ENCODE data around the gene SPOCK1.

Gene SPOCK1

DNA sequence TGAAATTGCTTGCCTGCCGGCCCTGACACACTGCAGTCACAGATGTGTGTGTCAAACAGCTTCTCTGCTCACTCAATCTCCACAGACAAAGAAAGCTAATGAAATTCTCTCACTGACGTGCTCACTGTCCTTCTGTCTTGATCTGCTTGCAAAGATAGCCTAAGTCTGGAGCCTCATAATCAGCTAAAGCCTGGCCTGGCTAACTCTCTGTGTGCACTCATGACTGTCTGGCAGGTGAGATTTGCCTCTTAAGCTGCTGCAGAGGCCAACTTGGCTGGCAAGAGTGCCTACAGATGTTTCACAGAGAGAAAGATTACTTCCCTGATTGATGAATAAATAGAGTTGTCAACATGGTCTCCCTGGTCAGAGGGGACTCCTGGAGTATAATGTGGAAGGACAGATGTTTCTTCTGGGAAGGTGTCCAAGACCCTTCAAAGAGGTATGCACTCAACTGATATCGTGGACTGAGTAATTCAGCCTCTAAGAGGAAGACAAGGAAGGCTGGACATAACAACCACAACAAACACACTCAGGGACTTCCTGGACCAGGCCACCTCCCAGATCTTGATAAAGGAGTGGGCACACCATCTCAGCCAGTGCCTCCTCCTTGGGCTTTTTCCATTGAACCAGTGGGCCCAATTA lies 362.0 kb downstream of the SPOCK1 start:
- DNase-seq, result no peak

DNA sequence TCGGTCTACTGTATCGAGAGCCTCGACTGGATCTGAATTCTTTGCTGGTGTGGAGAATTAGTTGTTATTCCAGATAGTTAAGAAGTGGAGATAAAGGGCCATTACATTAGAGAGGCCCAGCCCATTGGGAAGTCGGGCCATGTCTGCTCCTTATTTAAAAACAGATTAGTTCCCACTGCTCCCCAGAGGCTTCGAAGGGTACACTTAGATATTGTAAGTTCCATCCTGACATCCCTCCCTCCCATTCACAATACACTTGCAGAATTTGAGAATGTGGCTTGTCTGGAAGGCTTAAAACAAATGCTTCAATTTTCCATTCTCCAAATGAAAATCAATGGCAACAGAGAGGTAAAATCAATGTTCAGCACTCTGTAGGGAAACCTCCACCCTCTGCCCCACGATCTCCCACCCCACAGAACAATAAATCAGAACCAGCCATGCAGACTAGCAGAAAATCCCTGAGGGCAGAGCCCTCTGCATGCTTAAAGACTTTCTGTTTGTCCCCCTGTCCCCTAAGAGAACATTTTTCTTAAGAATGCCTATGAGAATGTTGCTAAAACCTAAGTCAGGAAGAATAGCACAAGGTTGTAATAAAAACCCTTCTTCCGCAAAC lies 364.1 kb downstream of the SPOCK1 start:
- no peak for DNase-seq

DNA sequence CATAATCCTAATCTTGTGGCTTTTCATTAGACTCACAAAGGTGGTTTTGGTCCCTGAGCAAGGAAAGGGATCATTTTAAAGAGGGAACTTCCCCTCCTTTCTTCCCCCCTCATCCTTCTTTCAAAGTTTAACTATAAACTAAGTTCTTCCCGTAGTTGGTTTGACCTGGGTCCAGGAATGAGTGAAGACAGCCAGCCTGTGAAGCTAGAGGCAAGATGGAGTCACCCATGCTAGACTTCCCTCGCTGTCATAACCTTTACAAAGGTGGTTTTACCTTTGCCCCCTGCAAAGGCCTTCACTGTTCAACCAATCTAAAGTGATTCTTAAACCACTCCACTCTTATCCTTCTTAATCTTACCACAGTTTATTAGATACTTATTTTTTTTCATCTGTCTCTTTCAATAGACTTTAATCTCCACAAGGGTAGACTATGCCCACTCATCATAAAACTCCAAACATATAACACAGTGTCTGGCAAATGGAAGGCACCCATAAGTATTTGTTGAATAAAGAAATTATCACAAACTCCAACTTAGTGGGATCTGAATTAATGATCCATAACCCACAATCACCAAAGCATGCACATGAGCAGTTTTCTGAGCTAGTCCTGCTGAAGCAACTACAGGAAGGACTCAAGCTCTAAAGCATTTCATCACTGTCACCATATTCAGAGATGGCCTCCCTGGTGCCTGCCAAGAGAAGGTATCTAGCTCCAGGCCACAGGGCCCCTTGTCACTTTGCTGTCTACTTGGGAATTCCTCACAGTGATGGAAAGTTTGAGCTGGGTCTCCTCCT lies 369.0 kb downstream of the SPOCK1 start:
- no peak for DNase-seq

- DNase-seq, result no peak
These were observed 371.1 kb downstream of the SPOCK1 start for GRCh38 chr5:137128012-137128411.

- DNase-seq, result no peak
These were observed 372.3 kb downstream of the SPOCK1 start for GRCh38 chr5:137126829-137127228.

- DNase-seq, result no peak
These were observed 376.6 kb downstream of the SPOCK1 start for GRCh38 chr5:137122558-137122957.

- DNase-seq, result no peak
These were observed 377.1 kb downstream of the SPOCK1 start for GRCh38 chr5:137122075-137122474.

DNA sequence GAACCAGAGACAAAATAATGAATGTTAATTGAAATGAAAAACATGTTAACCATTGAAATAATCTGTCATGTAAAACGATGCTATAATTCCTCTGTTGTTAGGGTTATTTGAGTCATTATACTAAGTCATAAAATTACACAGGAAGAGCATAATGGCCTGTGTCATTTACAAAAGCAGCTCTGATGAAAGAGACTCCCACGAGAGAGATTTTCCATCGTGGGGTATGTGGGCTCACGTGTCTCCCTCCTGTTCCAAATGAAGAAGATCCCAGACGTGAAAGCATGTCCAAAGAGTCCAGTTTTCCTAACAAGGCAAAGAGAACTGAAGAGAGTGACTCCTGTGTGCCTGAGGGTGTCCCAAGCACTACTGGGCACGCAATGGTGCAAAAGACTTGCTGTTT lies 379.8 kb downstream of the SPOCK1 start:
- DNase-seq, result no peak

GRCh38 chr5:137118629-137119028 lies 380.5 kb downstream of the SPOCK1 start:
- no peak for DNase-seq

DNA sequence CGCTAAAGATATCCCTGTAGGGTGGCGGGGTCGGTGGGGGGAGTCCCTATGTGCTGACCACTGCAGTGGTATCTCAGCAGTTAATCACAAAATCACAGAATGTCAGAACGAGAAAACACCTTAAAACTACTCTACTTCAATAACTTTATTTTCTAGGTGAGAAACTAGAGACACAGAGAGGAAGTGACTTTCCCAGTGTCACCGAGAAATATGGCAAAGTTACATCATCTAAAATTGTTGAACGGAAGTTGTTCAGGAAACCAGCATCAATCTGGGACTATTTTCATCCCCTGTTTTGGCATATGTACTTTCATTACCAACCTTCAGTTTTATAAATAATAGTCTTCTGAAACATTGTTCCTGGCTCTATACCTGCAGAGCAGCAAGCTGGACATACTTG lies 384.0 kb downstream of the SPOCK1 start:
- DNase-seq, result no peak

DNA sequence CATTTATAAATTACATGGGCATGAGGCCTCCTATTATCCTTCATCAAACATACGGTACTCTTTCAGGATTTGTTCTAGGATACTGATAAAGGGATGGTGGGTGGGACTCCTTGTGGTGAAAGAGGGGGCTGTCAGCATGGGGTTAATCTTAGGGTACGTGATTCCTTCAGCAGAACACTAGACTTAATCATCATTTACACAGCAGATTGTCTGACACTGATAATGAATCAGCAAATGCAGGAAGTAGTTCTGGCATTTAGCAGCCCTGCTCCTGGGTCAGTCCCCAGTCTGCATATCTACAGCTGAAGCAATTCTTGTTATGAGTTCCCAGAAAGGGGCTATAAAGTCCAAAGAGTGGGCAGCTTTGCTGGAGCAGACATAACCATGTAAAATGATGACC lies 384.6 kb downstream of the SPOCK1 start:
- DNase-seq, result no peak

DNA sequence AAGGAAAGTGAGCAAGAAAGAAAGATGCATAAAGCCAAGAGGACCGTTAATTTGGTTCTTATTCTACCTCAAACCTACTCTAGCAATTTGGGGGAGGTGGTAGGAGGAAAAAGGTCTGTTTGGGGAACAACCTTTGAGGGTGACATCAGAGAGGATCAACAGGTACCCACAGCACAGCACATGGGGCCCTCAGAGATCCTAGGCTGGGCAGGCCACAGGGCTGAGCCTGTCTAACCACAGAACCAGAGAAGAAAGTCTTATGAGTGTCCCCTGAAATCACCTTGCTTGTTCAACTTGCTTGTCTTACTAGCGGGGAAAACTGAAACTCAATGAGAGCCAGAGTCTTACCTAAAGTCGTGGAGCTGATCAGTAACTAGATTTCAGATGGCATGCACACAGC lies 385.2 kb downstream of the SPOCK1 start:
- no peak for DNase-seq

- DNase-seq, result no peak
These were observed 386.0 kb downstream of the SPOCK1 start for GRCh38 chr5:137113161-137113560.

- DNase-seq, result no peak
These were observed 393.6 kb downstream of the SPOCK1 start for GRCh38 chr5:137105351-137106035.

- no peak for DNase-seq
These were observed 397.6 kb downstream of the SPOCK1 start for GRCh38 chr5:137101544-137101943.

DNA sequence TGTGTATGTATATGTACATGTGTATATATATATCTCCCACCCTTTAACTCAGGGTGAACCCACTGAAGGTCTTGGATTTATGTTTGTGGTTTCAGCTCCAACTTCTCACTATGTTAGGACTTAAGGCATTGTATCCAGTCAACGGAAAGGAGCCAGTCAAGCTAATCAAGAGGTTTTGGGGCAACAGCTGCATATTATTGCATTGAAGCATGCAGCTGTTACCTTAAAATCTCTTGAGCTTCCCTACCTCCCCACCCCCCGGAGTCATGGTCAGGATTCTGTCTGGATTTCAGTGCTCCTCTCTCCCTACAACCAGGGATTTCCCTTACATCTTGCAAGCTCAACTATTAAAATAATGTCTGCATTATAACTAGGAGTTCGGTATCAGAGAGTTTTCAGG lies 399.5 kb downstream of the SPOCK1 start:
- DNase-seq, result no peak

DNA sequence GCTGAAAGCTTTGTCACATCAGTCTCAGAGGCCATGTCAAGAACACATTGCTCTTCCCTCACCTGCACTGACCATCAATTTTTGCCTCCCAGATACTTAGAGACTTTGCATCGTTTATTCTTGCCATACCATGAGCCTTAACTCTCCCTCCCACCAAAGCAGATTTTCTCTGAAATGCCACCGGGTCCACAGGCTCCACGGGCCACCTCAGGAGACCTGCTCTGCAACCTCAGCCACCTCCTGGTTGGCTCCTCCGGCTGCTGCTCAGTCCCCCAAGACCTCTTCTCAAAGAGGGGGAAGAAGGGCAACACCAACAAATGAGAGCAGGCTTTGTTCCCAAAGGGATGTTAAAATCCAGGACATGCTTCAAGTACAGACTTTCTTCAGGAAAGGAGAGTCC lies 400.5 kb downstream of the SPOCK1 start:
- DNase-seq, result no peak

GRCh38 chr5:137098238-137098637 lies 400.9 kb downstream of the SPOCK1 start:
- DNase-seq, result no peak

DNA sequence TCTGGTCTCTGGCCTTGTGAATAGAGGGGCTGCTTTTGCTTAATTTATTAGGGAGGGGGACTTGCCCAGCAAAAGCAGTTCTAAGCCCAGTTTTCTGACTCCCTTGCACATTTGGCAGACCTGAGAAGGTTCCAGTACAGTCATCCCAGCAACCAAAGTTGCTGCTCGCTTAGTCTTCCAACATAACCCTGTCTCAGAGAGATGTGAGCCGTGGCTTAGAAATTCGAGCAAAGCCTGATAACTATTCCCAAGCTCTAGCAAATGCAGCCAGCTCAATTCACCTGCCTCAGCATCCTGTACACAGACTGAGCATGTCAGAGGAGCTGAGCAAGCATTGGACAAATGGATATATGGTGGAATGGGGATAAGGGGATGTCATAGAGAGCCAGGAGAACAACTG lies 401.9 kb downstream of the SPOCK1 start:
- DNase-seq, result no peak

- no peak for DNase-seq
These were observed 402.7 kb downstream of the SPOCK1 start for GRCh38 chr5:137096149-137097103.

DNA sequence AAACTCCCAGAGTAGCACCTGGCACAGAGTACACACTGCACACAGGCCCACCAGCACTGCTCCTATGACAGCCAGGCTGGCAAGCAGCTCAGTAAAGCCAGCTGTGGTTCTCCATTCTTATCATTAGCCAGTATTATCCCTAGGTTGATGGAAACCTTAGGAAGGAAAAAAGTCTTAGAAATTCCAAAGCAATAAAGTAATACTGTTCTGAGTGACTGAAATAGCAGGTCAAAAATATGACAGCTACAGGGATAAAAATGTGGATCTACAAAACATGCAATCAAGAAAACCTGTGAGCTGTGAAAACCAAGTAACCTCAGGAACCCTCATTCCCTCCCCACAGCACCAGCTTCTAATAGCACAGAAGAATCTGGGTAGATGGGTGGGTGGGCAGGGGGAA lies 403.5 kb downstream of the SPOCK1 start:
- DNase-seq, result no peak

DNA sequence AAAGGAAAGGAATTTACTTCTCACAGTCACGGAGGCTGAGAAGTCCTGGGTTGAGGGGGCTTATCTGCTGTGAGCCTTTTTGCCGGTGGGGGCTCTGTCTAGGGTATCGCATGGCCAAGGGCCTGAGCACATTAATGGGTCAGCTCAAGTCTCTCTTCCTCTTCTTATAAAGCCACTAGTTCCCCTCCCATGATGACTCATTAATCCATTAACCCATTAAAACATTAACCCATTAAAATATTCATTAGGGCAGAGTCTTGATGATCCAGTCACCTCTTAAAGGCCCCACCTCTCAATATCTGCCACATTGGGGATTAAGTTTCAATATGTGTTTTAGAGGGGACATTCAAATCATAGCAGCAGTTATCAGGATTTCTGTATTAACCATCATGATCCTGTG lies 406.3 kb downstream of the SPOCK1 start:
- DNase-seq, result no peak

DNA sequence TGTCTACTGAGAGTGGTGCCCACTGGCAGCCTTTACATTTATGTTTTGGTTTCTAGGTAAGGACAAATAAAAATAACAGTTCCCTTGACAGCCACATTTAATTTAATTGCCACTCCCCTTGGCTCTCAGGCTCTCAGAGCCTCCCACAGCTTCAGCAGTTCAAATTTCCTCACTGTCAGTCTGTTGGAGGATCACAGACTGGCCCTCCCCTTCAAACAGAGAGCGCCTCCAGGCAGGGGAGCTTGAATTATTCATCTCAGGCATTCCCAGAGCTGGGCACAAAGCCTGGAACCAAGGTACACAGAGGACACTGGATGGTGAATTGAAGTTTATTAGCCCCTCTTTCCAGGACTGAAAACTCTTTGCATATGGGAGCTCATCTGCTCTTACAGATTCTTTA lies 407.7 kb downstream of the SPOCK1 start:
- no peak for DNase-seq
